GM12872 (cell line): ENCODE data around the gene SUN1.

ENCODE experiments used
- TF ChIP-seq, protein P1 (sequence below): IDR thresholded peaks from 3 replicates; pipeline ENCODE4 v1.5.1; 2011; ENCODE audit warnings: low read depth, mild to moderate bottlenecking, low read length, moderate library complexity; ENCODE audit not compliant: insufficient read depth

Gene SUN1

GRCh38 chr7:832167-832967 is at the start of gene SUN1:
Gene SUN1 (plus strand): TSS chr7:832476. CDS start chr7:832525, 49 bp downstream.
- TF ChIP-seq, protein P1, sequence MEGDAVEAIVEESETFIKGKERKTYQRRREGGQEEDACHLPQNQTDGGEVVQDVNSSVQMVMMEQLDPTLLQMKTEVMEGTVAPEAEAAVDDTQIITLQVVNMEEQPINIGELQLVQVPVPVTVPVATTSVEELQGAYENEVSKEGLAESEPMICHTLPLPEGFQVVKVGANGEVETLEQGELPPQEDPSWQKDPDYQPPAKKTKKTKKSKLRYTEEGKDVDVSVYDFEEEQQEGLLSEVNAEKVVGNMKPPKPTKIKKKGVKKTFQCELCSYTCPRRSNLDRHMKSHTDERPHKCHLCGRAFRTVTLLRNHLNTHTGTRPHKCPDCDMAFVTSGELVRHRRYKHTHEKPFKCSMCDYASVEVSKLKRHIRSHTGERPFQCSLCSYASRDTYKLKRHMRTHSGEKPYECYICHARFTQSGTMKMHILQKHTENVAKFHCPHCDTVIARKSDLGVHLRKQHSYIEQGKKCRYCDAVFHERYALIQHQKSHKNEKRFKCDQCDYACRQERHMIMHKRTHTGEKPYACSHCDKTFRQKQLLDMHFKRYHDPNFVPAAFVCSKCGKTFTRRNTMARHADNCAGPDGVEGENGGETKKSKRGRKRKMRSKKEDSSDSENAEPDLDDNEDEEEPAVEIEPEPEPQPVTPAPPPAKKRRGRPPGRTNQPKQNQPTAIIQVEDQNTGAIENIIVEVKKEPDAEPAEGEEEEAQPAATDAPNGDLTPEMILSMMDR = no peak

DNA sequence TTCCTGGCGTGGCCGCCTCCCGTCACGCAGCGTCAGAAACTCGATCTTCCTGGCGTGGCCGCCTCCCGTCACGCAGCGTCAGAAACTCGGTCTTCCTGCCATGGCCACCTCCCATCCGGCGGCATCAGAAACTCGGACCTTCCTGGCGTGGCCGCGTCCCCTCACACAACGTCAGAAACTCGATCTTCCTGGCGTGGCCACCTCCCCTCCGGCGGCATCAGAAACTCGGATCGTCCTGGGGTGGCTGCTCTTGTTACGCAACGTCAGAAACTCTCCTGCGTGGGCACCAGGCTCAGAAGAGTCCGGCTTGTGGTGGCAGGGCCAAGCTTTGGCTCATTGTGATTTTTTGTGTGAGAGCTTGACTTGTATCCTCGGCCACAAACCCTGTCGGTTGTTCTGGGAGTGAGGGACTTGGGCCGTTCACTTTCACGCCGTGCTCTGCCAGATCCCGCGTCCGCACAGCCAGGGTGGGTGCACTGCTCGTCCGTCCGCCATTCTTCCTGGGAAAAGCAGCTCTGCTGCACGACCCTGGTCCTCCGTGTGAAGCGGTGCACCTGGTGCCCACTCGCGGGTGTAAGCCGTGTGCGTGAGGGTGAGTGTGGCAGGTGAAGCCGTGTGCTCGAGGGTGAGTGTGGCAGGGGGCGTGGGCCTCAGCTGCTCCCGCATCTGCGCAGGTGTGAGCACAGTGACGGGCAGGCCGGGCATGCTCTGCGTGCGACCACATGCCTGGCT is 49.4 kb upstream of the SUN1 start:
- TF ChIP-seq, protein P1 = no peak

- TF ChIP-seq, protein P1 = no peak
Measured at GRCh38 chr7:783556-784490, 48.5 kb upstream of the SUN1 start.

GRCh38 chr7:784971-785370 is 47.3 kb upstream of the SUN1 start:
- TF ChIP-seq, protein P1 = no peak

DNA sequence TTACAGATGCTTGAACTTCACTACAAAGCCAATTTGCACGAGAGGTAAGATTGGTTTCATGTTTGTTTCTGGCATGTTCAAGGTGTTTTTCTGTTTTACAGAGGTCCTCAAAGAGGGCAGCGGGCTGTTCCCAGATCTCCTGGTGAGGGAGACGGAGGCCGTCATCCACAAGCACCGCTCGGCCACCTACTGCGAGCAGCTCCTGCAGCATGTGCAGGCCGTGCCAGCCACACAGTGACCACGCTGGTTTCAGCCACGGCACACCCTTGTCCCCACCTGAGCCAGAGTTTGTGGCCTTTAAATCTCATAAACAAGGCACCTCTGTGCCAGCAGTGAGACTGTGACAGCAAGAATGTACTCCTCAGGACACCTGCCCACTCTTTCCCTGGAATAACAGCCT is 46.9 kb upstream of the SUN1 start:
- TF ChIP-seq, protein P1 = no peak

GRCh38 chr7:786472-787255 is 45.6 kb upstream of the SUN1 start:
- TF ChIP-seq, protein P1 = peak; percentile 90
